A673 (cell line): ENCODE measurements around the gene CFL2. TPM values are rescaled to one million over a fixed set of nuclear protein-coding genes. Genes with fewer than 3 reads are reported as not detected.
A peak's percentile ranks its signal among the peaks of the same experiment; 100 is the strongest.

Experiments used
- BruUV-seq: library from RNA; stranded (reverse); fragments of 400-500 nt; replicated peaks from 2 replicates; lab custom pipeline; 2021; lab: Mats Ljungman, UMichigan
- CTCF ChIA-PET: fragments of 300-600 bp; sonication (Branson Sonifier 250); formaldehyde crosslinking; loops from one replicate; lab custom pipeline; 2022; ENCODE audit warnings: antibody characterized with exemption; lab: Charles Lee
- POLR2A ChIA-PET: fragments of 300-600 bp; sonication (Branson Sonifier 250); formaldehyde crosslinking; loops from one replicate; lab custom pipeline; 2022; ENCODE audit warnings: antibody characterized with exemption; ENCODE audit not compliant: low non-redundant PET; lab: Charles Lee
- DNase-seq: peaks from one replicate; pipeline ENCODE4 v3.0.0-alpha.2; 2015; ENCODE audit warnings: low spot score
- H3K27ac ChIP-seq: fragments of 200-600 bp; sonication (generic); 2 replicates; pipeline ENCODE4 v1.5.1; 2016; ENCODE audit warnings: mixed run types, low read depth, mild to moderate bottlenecking, mixed read lengths, antibody characterized with exemption, low read length; ENCODE audit not compliant: poor library complexity, severe bottlenecking
- H3K27me3 ChIP-seq: fragments of 200-600 bp; sonication (generic); replicated peaks from 2 replicates; pipeline ENCODE4 v1.6.1; 2017; ENCODE audit warnings: mixed run types, low read depth, mild to moderate bottlenecking, mixed read lengths, antibody characterized with exemption, low read length; ENCODE audit not compliant: insufficient read depth, poor library complexity
- H3K36me3 ChIP-seq: fragments of 200-600 bp; sonication (generic); 2 replicates; pipeline ENCODE4 v1.6.1; 2016; ENCODE audit warnings: mixed run types, mild to moderate bottlenecking, mixed read lengths, antibody characterized with exemption, low read length; ENCODE audit not compliant: insufficient read depth, poor library complexity, severe bottlenecking
- H3K4me1 ChIP-seq: fragments of 200-600 bp; sonication (generic); 2 replicates; pipeline ENCODE4 v1.6.1; 2017; ENCODE audit warnings: mixed run types, mild to moderate bottlenecking, mixed read lengths, antibody characterized with exemption, low read length; ENCODE audit not compliant: insufficient read depth, poor library complexity, severe bottlenecking
- H3K4me3 ChIP-seq: fragments of 200-600 bp; sonication (generic); 2 replicates; pipeline ENCODE4 v1.5.1; 2016; ENCODE audit warnings: low read depth, mixed run types, mild to moderate bottlenecking, mixed read lengths, low read length; ENCODE audit not compliant: poor library complexity, severe bottlenecking
- H3K9me3 ChIP-seq: fragments of 200-600 bp; sonication (generic); 2 replicates; pipeline ENCODE4 v1.6.1; 2016; ENCODE audit warnings: mixed run types, low read depth, mild to moderate bottlenecking, mixed read lengths, antibody characterized with exemption, low read length; ENCODE audit not compliant: poor library complexity, severe bottlenecking
- EZH2 ChIP-seq: fragments of 200-600 bp; sonication (generic); IDR thresholded peaks from 2 replicates; pipeline ENCODE4 v1.6.1; 2017; ENCODE audit warnings: borderline replicate concordance, low read depth, mild to moderate bottlenecking, mixed read lengths, antibody characterized with exemption, low read length; ENCODE audit not compliant: poor library complexity, severe bottlenecking
- intact Hi-C: fragments of 100-400 bp; cut with micrococcal nuclease; formaldehyde crosslinking; loops from one replicate; pipeline ENCODE4 v1.10.0; 2022; ENCODE audit not compliant: unreplicated experiment
- total RNA-seq: library from RNA; stranded (reverse); gene quantifications from 2 replicates; pipeline ENCODE4 v1.2.3, GENCODE V29; 2021
- TF ChIP-seq, protein P1 (sequence below): fragments of 300-800, 200-600 bp; sonication (generic); conservative IDR thresholded peaks from 2 replicates; pipeline ENCODE4 v1.5.1; 2017; ENCODE audit warnings: low read depth, mild to moderate bottlenecking, antibody characterized with exemption, low read length, moderate library complexity, mixed read lengths

The CFL2 gene
- total RNA-seq, 1 experiment from 2014 or later: 89.4 TPM

- Histone ChIP-seq H3K9me3 (no peaks in the 10 kb centered on the region), H3K4me1 (peaks cover 20% of the 10 kb centered on the region), H3K27ac (no peak overlapping the region), H3K4me3 (peak overlapping the region; percentile 88), H3K36me3 (peaks cover 10% of the 10 kb centered on the region), H3K27me3 (no peaks in the 10 kb centered on the region)
- POLR2A ChIA-PET: no interaction called here
- CTCF ChIA-PET: no interaction called here
- intact Hi-C loops: no loop called here
- TF ChIP-seq EZH2: no peak
- TF ChIP-seq, protein P1, sequence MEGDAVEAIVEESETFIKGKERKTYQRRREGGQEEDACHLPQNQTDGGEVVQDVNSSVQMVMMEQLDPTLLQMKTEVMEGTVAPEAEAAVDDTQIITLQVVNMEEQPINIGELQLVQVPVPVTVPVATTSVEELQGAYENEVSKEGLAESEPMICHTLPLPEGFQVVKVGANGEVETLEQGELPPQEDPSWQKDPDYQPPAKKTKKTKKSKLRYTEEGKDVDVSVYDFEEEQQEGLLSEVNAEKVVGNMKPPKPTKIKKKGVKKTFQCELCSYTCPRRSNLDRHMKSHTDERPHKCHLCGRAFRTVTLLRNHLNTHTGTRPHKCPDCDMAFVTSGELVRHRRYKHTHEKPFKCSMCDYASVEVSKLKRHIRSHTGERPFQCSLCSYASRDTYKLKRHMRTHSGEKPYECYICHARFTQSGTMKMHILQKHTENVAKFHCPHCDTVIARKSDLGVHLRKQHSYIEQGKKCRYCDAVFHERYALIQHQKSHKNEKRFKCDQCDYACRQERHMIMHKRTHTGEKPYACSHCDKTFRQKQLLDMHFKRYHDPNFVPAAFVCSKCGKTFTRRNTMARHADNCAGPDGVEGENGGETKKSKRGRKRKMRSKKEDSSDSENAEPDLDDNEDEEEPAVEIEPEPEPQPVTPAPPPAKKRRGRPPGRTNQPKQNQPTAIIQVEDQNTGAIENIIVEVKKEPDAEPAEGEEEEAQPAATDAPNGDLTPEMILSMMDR: no peak
- no TSS peak for BruUV-seq
- DNase-seq: no peak
Observed at GRCh38 chr14:34715127-34715863, 902 bp upstream of the CFL2 start.

DNA sequence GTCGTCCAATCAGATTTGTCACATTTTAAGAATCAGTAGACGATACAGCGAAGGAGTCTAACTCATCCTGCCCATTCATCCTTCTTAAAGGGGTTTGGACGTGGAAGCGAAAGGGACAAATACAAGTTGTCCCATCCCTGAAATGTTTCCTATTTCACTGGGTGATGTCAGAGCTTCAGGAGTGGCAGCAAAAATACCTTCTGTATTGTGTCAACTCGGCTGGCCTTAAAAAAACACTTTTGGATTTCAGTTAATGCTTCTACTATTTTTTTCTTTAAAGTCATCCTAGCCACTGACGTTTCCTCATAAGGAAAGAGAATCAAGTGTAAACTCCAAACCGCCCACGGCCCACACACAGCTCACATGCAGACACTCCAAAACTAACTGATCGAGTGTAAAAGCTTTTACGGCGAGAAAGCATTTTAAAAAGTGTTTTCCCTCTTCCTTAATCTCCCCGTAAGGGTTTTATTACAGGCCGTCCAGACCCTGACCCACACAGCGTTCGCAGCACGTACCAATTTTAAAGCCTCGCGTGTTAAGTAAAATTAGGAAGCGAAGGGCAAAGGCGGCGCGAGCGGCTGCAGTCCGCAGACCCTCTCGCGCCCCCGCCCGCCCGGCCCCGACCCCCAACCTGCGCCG is 593 bp downstream of the CFL2 start:
- Histone ChIP-seq H3K27ac (peak overlapping the region; percentile 80), H3K4me1 (peaks cover 27% of the 10 kb centered on the region), H3K36me3 (peaks cover 16% of the 10 kb centered on the region), H3K27me3 (no peaks in the 10 kb centered on the region), H3K4me3 (peak overlapping the region; percentile 88), H3K9me3 (no peaks in the 10 kb centered on the region)
- intact Hi-C loops: no loop called here
- BruUV-seq: no TSS peak
- ChIA-PET POLR2A (no interaction called here), CTCF (interaction anchor here (0.6 kb wide), 1 partner anchor 12 kb away, joined by 3 read pairs; no protein-coding TSS in a partner anchor)
- TF ChIP-seq EZH2: no peak
- TF ChIP-seq, protein P1: no peak
- DNase-seq: peak; percentile 40

- BruUV-seq: TSS peak; percentile 48
- intact Hi-C loops: no loop called here
- POLR2A ChIA-PET: no interaction called here
Observed at GRCh38 chr14:34713122-34713680, 1.2 kb downstream of the CFL2 start.

More at GRCh38 chr14:34713122-34713680, 1.2 kb downstream of the CFL2 start:
- DNase-seq: no peak
- Histone ChIP-seq H3K9me3 (no peaks in the 10 kb centered on the region), H3K27me3 (no peaks in the 10 kb centered on the region), H3K27ac (no peak overlapping the region), H3K36me3 (peaks cover 16% of the 10 kb centered on the region), H3K4me1 (peaks cover 27% of the 10 kb centered on the region), H3K4me3 (peak overlapping the region; percentile 88)
- CTCF ChIA-PET: no interaction called here
- TF ChIP-seq, protein P1: no peak
- no peak for TF ChIP-seq EZH2
